Measurements from ENCODE around the gene TOX4. TPM values are rescaled to one million over a fixed set of nuclear protein-coding genes. Genes with fewer than 3 reads are reported as not detected.

Gene TOX4
- polyA plus RNA-seq, 1 experiment = 141 TPM

GRCh38 chr14:21520767-21521166 lies 43.8 kb downstream of the TOX4 start:
- CTCF ChIA-PET = no interaction called here
- Histone ChIP-seq H3K27me3 (ENCODE audit: control insufficient read depth, insufficient read depth, low read length) (no peaks in the 10 kb centered on the region), H3K36me3 (ENCODE audit: control insufficient read depth, insufficient read depth, low read length) (peaks cover 2% of the 10 kb centered on the region; the same call in 1 of the 2 replicates), H3K4me3 (ENCODE audit: low read depth, low read length) (no peak overlapping the region)
- POLR2A ChIA-PET = no interaction called here
- no peak for DNase-seq (ENCODE audit: low read depth)
- TF ChIP-seq, protein P1, sequence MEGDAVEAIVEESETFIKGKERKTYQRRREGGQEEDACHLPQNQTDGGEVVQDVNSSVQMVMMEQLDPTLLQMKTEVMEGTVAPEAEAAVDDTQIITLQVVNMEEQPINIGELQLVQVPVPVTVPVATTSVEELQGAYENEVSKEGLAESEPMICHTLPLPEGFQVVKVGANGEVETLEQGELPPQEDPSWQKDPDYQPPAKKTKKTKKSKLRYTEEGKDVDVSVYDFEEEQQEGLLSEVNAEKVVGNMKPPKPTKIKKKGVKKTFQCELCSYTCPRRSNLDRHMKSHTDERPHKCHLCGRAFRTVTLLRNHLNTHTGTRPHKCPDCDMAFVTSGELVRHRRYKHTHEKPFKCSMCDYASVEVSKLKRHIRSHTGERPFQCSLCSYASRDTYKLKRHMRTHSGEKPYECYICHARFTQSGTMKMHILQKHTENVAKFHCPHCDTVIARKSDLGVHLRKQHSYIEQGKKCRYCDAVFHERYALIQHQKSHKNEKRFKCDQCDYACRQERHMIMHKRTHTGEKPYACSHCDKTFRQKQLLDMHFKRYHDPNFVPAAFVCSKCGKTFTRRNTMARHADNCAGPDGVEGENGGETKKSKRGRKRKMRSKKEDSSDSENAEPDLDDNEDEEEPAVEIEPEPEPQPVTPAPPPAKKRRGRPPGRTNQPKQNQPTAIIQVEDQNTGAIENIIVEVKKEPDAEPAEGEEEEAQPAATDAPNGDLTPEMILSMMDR (IDR thresholded peaks at IDR 0.05; ENCODE audit: insufficient read depth, low read depth, low read length) = no peak

DNA sequence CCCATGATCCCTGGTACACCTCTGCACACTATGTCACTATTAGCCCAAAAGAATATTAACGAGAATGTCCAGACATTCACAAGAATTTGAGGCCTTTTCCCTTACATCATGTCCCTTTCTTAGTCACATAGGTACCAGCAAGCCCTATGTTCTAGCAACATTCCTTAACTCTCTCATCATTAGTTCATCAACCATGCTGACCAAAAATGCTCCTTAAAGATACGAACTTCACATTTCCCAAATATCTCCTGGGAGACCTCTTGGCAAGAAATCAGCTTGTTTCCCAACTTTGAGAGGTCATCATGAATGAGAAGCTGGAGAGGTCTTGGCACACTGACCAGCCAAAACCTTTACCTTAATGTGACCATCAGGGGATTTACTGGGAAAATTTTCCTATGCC lies 44.5 kb downstream of the TOX4 start:
- DNase-seq (ENCODE audit: low read depth) = peak; percentile 53
- no peak overlapping the region for H3K4me3 ChIP-seq (ENCODE audit: low read depth, low read length)
- no peaks in the 10 kb centered on the region for H3K27me3 ChIP-seq (ENCODE audit: control insufficient read depth, insufficient read depth, low read length)
- H3K36me3 ChIP-seq (ENCODE audit: control insufficient read depth, insufficient read depth, low read length) = peaks cover 2% of the 10 kb centered on the region; the same call in 1 of the 2 replicates
- ChIA-PET POLR2A (interaction anchor here (1.0 kb wide), 1 partner anchor 11 kb away, joined by 5 read pairs; the partner anchor contains the start of gene METTL3), CTCF (interaction anchor here (1.5 kb wide), 1 partner anchor 44 kb away, joined by 3 read pairs; the partner anchor contains the start of gene TOX4)
- TF ChIP-seq, protein P1 (IDR thresholded peaks at IDR 0.05; ENCODE audit: insufficient read depth, low read depth, low read length) = no peak

DNA sequence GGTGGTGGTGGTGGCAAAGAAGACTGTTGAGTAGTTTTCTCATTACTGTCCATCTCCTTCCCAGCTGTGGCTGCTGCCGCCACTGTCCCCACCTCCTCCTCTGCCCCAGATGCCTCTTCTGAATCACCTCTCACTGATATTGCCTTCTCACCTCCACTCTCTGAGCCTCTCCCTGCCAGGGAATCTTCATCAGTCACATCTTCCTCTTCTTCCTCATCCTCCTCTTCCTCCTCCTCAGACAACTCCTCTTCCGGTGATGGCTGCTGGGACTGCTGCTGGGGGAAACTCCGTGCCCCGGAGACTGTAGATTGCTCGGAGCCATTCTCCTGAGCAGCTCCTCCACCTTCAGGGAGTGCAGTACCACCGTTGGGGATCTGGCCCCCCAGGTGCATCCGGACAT lies 46.2 kb downstream of the TOX4 start:
- no peaks in the 10 kb centered on the region for H3K27me3 ChIP-seq (ENCODE audit: control insufficient read depth, insufficient read depth, low read length)
- peaks cover 2% of the 10 kb centered on the region; the same call in 1 of the 2 replicates for H3K36me3 ChIP-seq (ENCODE audit: control insufficient read depth, insufficient read depth, low read length)
- TF ChIP-seq, protein P1 (IDR thresholded peaks at IDR 0.05; ENCODE audit: insufficient read depth, low read depth, low read length) = no peak
- H3K4me3 ChIP-seq (ENCODE audit: low read depth, low read length) = no peak overlapping the region
- ChIA-PET CTCF (interaction anchor here (0.9 kb wide), 1 partner anchor 13 kb away, joined by 3 read pairs; no protein-coding TSS in a partner anchor), POLR2A (no interaction called here)
- DNase-seq (ENCODE audit: low read depth) = no peak

- Histone ChIP-seq H3K27me3 (ENCODE audit: control insufficient read depth, insufficient read depth, low read length) (0 out of 2 replicates have a peak, but pooled peaks cover 2% of the 10 kb centered on the region), H3K36me3 (ENCODE audit: control insufficient read depth, insufficient read depth, low read length) (peaks cover 2% of the 10 kb centered on the region; the same call in 1 of the 2 replicates), H3K4me3 (ENCODE audit: low read depth, low read length) (peak overlapping the region; percentile 88)
- ChIA-PET POLR2A (no interaction called here), CTCF (no interaction called here)
- DNase-seq (ENCODE audit: low read depth) = no peak
- TF ChIP-seq, protein P1 (IDR thresholded peaks at IDR 0.05; ENCODE audit: insufficient read depth, low read depth, low read length) = no peak
Measured at GRCh38 chr14:21524575-21525490, 47.8 kb downstream of the TOX4 start.

GRCh38 chr14:21525571-21525961 lies 48.6 kb downstream of the TOX4 start:
- POLR2A ChIA-PET = interaction anchor here (0.6 kb wide), 1 partner anchor 28 kb away, joined by 5 read pairs; no protein-coding TSS in a partner anchor
- Histone ChIP-seq H3K4me3 (ENCODE audit: low read depth, low read length) (peak overlapping the region; percentile 88), H3K36me3 (ENCODE audit: control insufficient read depth, insufficient read depth, low read length) (peaks cover 2% of the 10 kb centered on the region; the same call in 1 of the 2 replicates), H3K27me3 (ENCODE audit: control insufficient read depth, insufficient read depth, low read length) (0 out of 2 replicates have a peak, but pooled peaks cover 3% of the 10 kb centered on the region)
- TF ChIP-seq, protein P1 (IDR thresholded peaks at IDR 0.05; ENCODE audit: insufficient read depth, low read depth, low read length) = no peak
- DNase-seq (ENCODE audit: low read depth) = no peak
- CTCF ChIA-PET = interaction anchor here (1.3 kb wide), 1 partner anchor 27 kb away, joined by 8 read pairs; no protein-coding TSS in a partner anchor

Measured in BJ (cell line).